Activated CD4-positive, CD25-positive, alpha-beta regulatory T cell treated with anti-CD3 and anti-CD28 coated beads, Interleukin-2, amount 50 U/mL, for 24 hours (primary cell): Measurements from ENCODE around the gene ITIH5.

Experiments
- ATAC-seq, 2 donors: fragments of 150-1000 bp; cut with Tn5 transposase; one replicate each; pipeline ENCODE4 v1.10.0; 2021; ENCODE audit warnings: mild to moderate bottlenecking in 1 of 2, moderate library complexity in 1 of 2

The ITIH5 gene

GRCh38 chr10:7626283-7626682 is 40.5 kb downstream of the ITIH5 start:
- ATAC-seq = no peak

GRCh38 chr10:7625836-7626235 is 40.9 kb downstream of the ITIH5 start:
- ATAC-seq = no peak

- no peak for ATAC-seq
Measured at GRCh38 chr10:7625009-7625408, 41.8 kb downstream of the ITIH5 start.

- ATAC-seq = no peak
Measured at GRCh38 chr10:7622969-7623368, 43.8 kb downstream of the ITIH5 start.

- ATAC-seq = no peak
Measured at GRCh38 chr10:7618461-7618860, 48.3 kb downstream of the ITIH5 start.

GRCh38 chr10:7611909-7612308 is 54.9 kb downstream of the ITIH5 start:
- ATAC-seq = no peak

GRCh38 chr10:7610651-7611389 is 55.9 kb downstream of the ITIH5 start:
- ATAC-seq = no peak

GRCh38 chr10:7610026-7610425 is 56.7 kb downstream of the ITIH5 start:
- no peak for ATAC-seq

- no peak for ATAC-seq
Measured at GRCh38 chr10:7609556-7609955, 57.2 kb downstream of the ITIH5 start.

GRCh38 chr10:7608001-7608400 is 58.8 kb downstream of the ITIH5 start:
- ATAC-seq = no peak

GRCh38 chr10:7606951-7607404 is 59.8 kb downstream of the ITIH5 start:
- ATAC-seq = no peak

- no peak for ATAC-seq
Measured at GRCh38 chr10:7605565-7606295, 61.0 kb downstream of the ITIH5 start.

- ATAC-seq = no peak
Measured at GRCh38 chr10:7601023-7601656, 65.6 kb downstream of the ITIH5 start.

- no peak for ATAC-seq
Measured at GRCh38 chr10:7598771-7599170, 68.0 kb downstream of the ITIH5 start.

- no peak for ATAC-seq
Measured at GRCh38 chr10:7596356-7596755, 70.4 kb downstream of the ITIH5 start.

- ATAC-seq = no peak
Measured at GRCh38 chr10:7593905-7594304, 72.9 kb downstream of the ITIH5 start.

- ATAC-seq = no peak
Measured at GRCh38 chr10:7593063-7593462, 73.7 kb downstream of the ITIH5 start.

- no peak for ATAC-seq
Measured at GRCh38 chr10:7592627-7593026, 74.1 kb downstream of the ITIH5 start.

GRCh38 chr10:7590271-7590670 is 76.5 kb downstream of the ITIH5 start:
- ATAC-seq = no peak

GRCh38 chr10:7589748-7590147 is 77.0 kb downstream of the ITIH5 start:
- ATAC-seq = no peak

- no peak for ATAC-seq
Measured at GRCh38 chr10:7587865-7588188, 78.9 kb downstream of the ITIH5 start.

- no peak for ATAC-seq
Measured at GRCh38 chr10:7587168-7587864, 79.5 kb downstream of the ITIH5 start.

- ATAC-seq = no peak
Measured at GRCh38 chr10:7585228-7585627, 81.5 kb downstream of the ITIH5 start.
